Loucy (cell line): ENCODE data around the gene CCNH.

Experiments used
- H2AFZ ChIP-seq: fragments of 200-600 bp; sonication (generic); 2 replicates; pipeline ENCODE4 v1.6.0; 2016; ENCODE audit warnings: antibody characterized with exemption, mild to moderate bottlenecking, low read length, moderate library complexity
- H3F3A ChIP-seq: fragments of 200-600 bp; 2 replicates; pipeline ENCODE4 v1.6.0; 2016; ENCODE audit warnings: antibody characterized with exemption, low read depth, mild to moderate bottlenecking
- H3K27me3 ChIP-seq: fragments of 200-600 bp; sonication (generic); 2 replicates; pipeline ENCODE4 v1.6.1; 2014; ENCODE audit warnings: low read length, mild to moderate bottlenecking; ENCODE audit not compliant: insufficient read depth, poor library complexity, severe bottlenecking
- H3K36me3 ChIP-seq: fragments of 200-600 bp; sonication (generic); 2 replicates; pipeline ENCODE4 v1.6.1; 2016; ENCODE audit warnings: low read length; ENCODE audit not compliant: insufficient read depth
- H3K4me1 ChIP-seq: fragments of 200-600 bp; sonication (generic); 2 replicates; pipeline ENCODE4 v1.5.1; 2014; ENCODE audit warnings: low read length, mild to moderate bottlenecking; ENCODE audit not compliant: insufficient read depth, poor library complexity, severe bottlenecking
- H3K4me2 ChIP-seq: fragments of 200-600 bp; sonication (generic); 2 replicates; pipeline ENCODE4 v1.6.0; 2014; ENCODE audit warnings: antibody characterized with exemption, low read length, low read depth, mild to moderate bottlenecking; ENCODE audit not compliant: poor library complexity, severe bottlenecking
- H3K4me3 ChIP-seq: fragments of 200-600 bp; sonication (generic); 2 replicates; pipeline ENCODE4 v1.5.1; 2014; ENCODE audit warnings: low read length, mild to moderate bottlenecking, mixed read lengths; ENCODE audit not compliant: poor library complexity, severe bottlenecking
- H3K79me2 ChIP-seq: fragments of 200-600 bp; sonication (generic); 2 replicates; pipeline ENCODE4 v1.6.1; 2014; ENCODE audit warnings: low read length; ENCODE audit not compliant: insufficient read depth
- H3K9ac ChIP-seq: fragments of 200-600 bp; sonication (generic); 2 replicates; pipeline ENCODE4 v1.6.0; 2014; ENCODE audit warnings: mild to moderate bottlenecking, low read depth, low read length, moderate library complexity; ENCODE audit not compliant: poor library complexity, severe bottlenecking
- H3K9me2 ChIP-seq: fragments of 200-600 bp; sonication (generic); replicated peaks from 2 replicates; pipeline ENCODE4 v1.6.1; 2016; ENCODE audit warnings: low read depth, low read length, mixed read lengths
- H3K9me3 ChIP-seq: fragments of 200-600 bp; sonication (generic); 2 replicates; pipeline ENCODE4 v1.6.1; 2014; ENCODE audit warnings: mild to moderate bottlenecking, antibody characterized with exemption, low read length, low read depth; ENCODE audit not compliant: insufficient read depth
- H4K20me1 ChIP-seq: fragments of 200-600 bp; sonication (generic); 2 replicates; pipeline ENCODE4 v1.6.0; 2014; ENCODE audit warnings: antibody characterized with exemption, low read length, mild to moderate bottlenecking; ENCODE audit not compliant: insufficient read depth, poor library complexity, severe bottlenecking
- EZH2phosphoT487 ChIP-seq: fragments of 200-600 bp; IDR thresholded peaks from 2 replicates; pipeline ENCODE4 v1.6.1; 2018; ENCODE audit warnings: antibody characterized with exemption, mild to moderate bottlenecking, moderate library complexity, borderline replicate concordance
- TF ChIP-seq, protein P1 (sequence below): fragments of 200-600 bp; sonication (generic); conservative IDR thresholded peaks from 2 replicates; pipeline ENCODE4 v1.5.1; 2014; ENCODE audit warnings: mild to moderate bottlenecking, antibody characterized with exemption, low read length

Gene CCNH

DNA sequence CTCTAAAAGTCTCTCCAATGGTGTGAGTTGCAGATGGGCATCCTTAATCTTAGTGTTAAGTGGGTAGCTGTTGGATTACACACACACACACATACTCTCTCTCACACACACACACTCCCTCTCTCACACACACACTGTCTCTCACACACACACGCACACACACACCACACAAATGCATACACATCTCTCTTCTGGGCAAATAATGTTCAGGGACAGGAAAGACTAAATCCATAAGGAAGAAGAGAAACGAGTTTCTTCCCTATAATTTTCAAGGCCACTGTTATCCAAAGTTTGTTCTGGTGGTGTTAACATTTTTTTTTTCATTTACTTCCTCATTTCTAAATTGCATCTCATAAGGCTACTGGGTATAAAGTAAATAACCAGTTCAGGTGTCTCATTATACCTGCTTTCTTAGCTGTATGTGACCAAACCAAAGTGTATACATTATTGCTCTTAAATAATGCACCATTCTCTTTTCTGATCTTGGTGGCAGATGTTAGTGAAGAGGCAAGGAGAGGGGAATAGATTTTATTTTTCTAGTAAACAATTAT, 22.5 kb upstream of the CCNH start:
- Histone ChIP-seq H3K36me3 (no peaks in the 10 kb centered on the region), H3K4me1 (no peaks in the 10 kb centered on the region), H2AFZ (no peak overlapping the region), H3K79me2 (no peaks in the 10 kb centered on the region), H3F3A (no peaks in the 10 kb centered on the region), H3K9me3 (no peaks in the 10 kb centered on the region), H3K4me2 (no peak overlapping the region), H3K27me3 (no peaks in the 10 kb centered on the region), H3K9ac (no peak overlapping the region), H4K20me1 (no peaks in the 10 kb centered on the region), H3K4me3 (no peak overlapping the region), H3K9me2 (no peaks in the 10 kb centered on the region)
- no peak for TF ChIP-seq EZH2phosphoT487
- TF ChIP-seq, protein P1, sequence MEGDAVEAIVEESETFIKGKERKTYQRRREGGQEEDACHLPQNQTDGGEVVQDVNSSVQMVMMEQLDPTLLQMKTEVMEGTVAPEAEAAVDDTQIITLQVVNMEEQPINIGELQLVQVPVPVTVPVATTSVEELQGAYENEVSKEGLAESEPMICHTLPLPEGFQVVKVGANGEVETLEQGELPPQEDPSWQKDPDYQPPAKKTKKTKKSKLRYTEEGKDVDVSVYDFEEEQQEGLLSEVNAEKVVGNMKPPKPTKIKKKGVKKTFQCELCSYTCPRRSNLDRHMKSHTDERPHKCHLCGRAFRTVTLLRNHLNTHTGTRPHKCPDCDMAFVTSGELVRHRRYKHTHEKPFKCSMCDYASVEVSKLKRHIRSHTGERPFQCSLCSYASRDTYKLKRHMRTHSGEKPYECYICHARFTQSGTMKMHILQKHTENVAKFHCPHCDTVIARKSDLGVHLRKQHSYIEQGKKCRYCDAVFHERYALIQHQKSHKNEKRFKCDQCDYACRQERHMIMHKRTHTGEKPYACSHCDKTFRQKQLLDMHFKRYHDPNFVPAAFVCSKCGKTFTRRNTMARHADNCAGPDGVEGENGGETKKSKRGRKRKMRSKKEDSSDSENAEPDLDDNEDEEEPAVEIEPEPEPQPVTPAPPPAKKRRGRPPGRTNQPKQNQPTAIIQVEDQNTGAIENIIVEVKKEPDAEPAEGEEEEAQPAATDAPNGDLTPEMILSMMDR = no peak

DNA sequence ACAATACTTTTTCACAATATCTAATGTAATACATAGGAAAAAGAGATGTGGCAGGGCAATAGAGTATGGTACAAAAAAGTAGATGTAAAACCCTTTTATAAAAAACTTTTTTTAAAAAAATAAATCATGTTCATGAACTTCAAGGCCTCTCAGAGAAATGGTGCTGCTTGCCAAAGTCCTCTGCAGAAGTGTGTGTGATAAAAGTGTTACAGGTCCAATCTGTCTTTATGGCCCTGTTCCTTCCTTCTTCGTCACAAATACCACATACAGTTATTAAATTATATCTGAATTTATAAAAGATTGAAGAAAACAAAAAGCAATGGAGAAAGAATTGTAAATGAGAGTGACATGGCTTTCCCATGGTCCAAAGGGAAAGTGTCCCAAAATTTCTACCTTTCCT, 21.7 kb upstream of the CCNH start:
- Histone ChIP-seq H3K79me2 (no peaks in the 10 kb centered on the region), H3K9ac (no peak overlapping the region), H3K4me3 (no peak overlapping the region), H3K4me2 (no peak overlapping the region), H3K4me1 (no peaks in the 10 kb centered on the region), H2AFZ (no peak overlapping the region), H3F3A (no peaks in the 10 kb centered on the region), H3K9me2 (no peaks in the 10 kb centered on the region), H3K36me3 (no peaks in the 10 kb centered on the region), H3K27me3 (no peaks in the 10 kb centered on the region), H3K9me3 (no peaks in the 10 kb centered on the region), H4K20me1 (no peaks in the 10 kb centered on the region)
- TF ChIP-seq, protein P1 = no peak
- TF ChIP-seq EZH2phosphoT487 = no peak

DNA sequence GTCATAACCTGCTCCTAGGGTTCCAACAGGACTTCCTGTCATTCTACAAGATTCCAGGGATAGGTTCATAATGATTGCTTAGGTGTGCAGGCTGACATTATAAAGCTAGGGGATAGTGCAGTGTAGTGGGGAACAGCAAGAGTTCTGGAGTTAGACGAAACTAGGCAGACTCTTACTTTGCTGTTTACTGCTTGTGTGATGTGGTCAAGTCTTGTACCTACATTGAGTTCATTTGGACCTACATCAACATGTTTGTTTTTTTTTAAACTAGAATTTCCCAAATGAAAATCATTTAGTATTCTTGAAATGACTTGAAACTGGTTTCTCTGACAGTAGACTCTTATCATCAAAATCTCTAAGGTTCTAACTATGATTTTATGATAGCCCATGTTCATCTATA, 21.2 kb upstream of the CCNH start:
- H3F3A ChIP-seq = no peaks in the 10 kb centered on the region
- no peak overlapping the region for H3K9ac ChIP-seq
- TF ChIP-seq, protein P1 = no peak
- TF ChIP-seq EZH2phosphoT487 = no peak

More for the DNA sequence above, 21.2 kb upstream of the CCNH start:
- H3K4me1 ChIP-seq = no peaks in the 10 kb centered on the region
- H3K79me2 ChIP-seq = no peaks in the 10 kb centered on the region
- no peaks in the 10 kb centered on the region for H4K20me1 ChIP-seq
- H3K9me3 ChIP-seq = no peaks in the 10 kb centered on the region
- H3K36me3 ChIP-seq = no peaks in the 10 kb centered on the region
- no peak overlapping the region for H3K4me3 ChIP-seq
- no peaks in the 10 kb centered on the region for H3K9me2 ChIP-seq
- H3K27me3 ChIP-seq = no peaks in the 10 kb centered on the region
- H2AFZ ChIP-seq = no peak overlapping the region
- no peak overlapping the region for H3K4me2 ChIP-seq
